RWPE2 (cell line): Measurements from ENCODE around the gene SP8.

Experiments used
- ATAC-seq: fragments of 200-7000 bp; cut with Tn5 transposase; 3 replicates; pipeline ENCODE4 v1.9.1; 2021; ENCODE audit warnings: low read depth
- DNase-seq: peaks from one replicate; pipeline ENCODE4 v3.0.0-alpha.2; 2020; ENCODE audit warnings: low spot score
- H3K27ac ChIP-seq: fragments of 450-650 bp; 2 replicates; pipeline ENCODE4 v1.5.1; 2017; ENCODE audit warnings: mild to moderate bottlenecking; ENCODE audit not compliant: poor library complexity, severe bottlenecking
- H3K27me3 ChIP-seq: fragments of 250-450 bp; sonication (Bioruptor Pico); 2 replicates; pipeline ENCODE4 v1.5.1; 2021; ENCODE audit warnings: mild to moderate bottlenecking, moderate library complexity; ENCODE audit not compliant: insufficient read depth, poor library complexity, severe bottlenecking
- H3K36me3 ChIP-seq: fragments of 250-450 bp; sonication (Bioruptor Pico); 2 replicates; pipeline ENCODE4 v1.5.1; 2020; ENCODE audit warnings: low read depth, mild to moderate bottlenecking, moderate library complexity
- H3K4me1 ChIP-seq: fragments of 250-450 bp; sonication (Bioruptor Pico); 2 replicates; pipeline ENCODE4 v1.5.1; 2021; ENCODE audit warnings: mild to moderate bottlenecking, moderate library complexity; ENCODE audit not compliant: insufficient read depth, poor library complexity, severe bottlenecking
- H3K4me3 ChIP-seq: fragments of 250-450 bp; sonication (Bioruptor Pico); 2 replicates; pipeline ENCODE4 v1.5.1; 2021; ENCODE audit warnings: mild to moderate bottlenecking, moderate library complexity; ENCODE audit not compliant: severe bottlenecking
- H3K9me3 ChIP-seq: fragments of 250-450 bp; sonication (Bioruptor Pico); 2 replicates; pipeline ENCODE4 v1.5.1; 2021; ENCODE audit warnings: mild to moderate bottlenecking, moderate library complexity; ENCODE audit not compliant: severe bottlenecking
- CTCF ChIP-seq: fragments of 450-650 bp; IDR thresholded peaks from one replicate; pipeline ENCODE4 v1.5.1; 2017; ENCODE audit warnings: mild to moderate bottlenecking, moderate library complexity; ENCODE audit not compliant: poor library complexity, severe bottlenecking

SP8 gene

GRCh38 chr7:20786421-20786778 is 286 bp downstream of the SP8 start:
- Histone ChIP-seq H3K27me3 (peaks cover 74% of the 10 kb centered on the region), H3K4me1 (peaks cover 19% of the 10 kb centered on the region), H3K27ac (peak overlapping the region; percentile 72), H3K4me3 (peak overlapping the region; percentile 41), H3K9me3 (no peaks in the 10 kb centered on the region), H3K36me3 (peaks cover 7% of the 10 kb centered on the region; the same call in 1 of the 2 replicates)
- TF ChIP-seq CTCF = no peak
- no peak for DNase-seq
- ATAC-seq = no peak

- no peak for DNase-seq
- no peak for TF ChIP-seq CTCF
- Histone ChIP-seq H3K27me3 (peaks cover 71% of the 10 kb centered on the region), H3K4me3 (peak overlapping the region; percentile 41), H3K36me3 (peaks cover 7% of the 10 kb centered on the region; the same call in 1 of the 2 replicates), H3K4me1 (peaks cover 22% of the 10 kb centered on the region), H3K9me3 (no peaks in the 10 kb centered on the region), H3K27ac (peak overlapping the region; percentile 72)
- ATAC-seq = no peak
Observed at GRCh38 chr7:20786049-20786412, 655 bp downstream of the SP8 start.

GRCh38 chr7:20785157-20786048 is 1.3 kb downstream of the SP8 start:
- DNase-seq (no peak), ATAC-seq (peak; percentile 20; the same call in 2 of the 3 replicates)
- Histone ChIP-seq H3K36me3 (peaks cover 7% of the 10 kb centered on the region; the same call in 1 of the 2 replicates), H3K27me3 (peaks cover 66% of the 10 kb centered on the region), H3K9me3 (no peaks in the 10 kb centered on the region), H3K27ac (peak overlapping the region; percentile 72), H3K4me1 (peaks cover 22% of the 10 kb centered on the region), H3K4me3 (peak overlapping the region; percentile 41)
- peak; percentile 34 for TF ChIP-seq CTCF

GRCh38 chr7:20784388-20785156 is 2.1 kb downstream of the SP8 start:
- Histone ChIP-seq H3K4me3 (peak overlapping the region; percentile 41), H3K27me3 (peaks cover 57% of the 10 kb centered on the region)
- DNase-seq = peak; percentile 83

More at GRCh38 chr7:20784388-20785156, 2.1 kb downstream of the SP8 start:
- ATAC-seq = peak; percentile 62
- H3K27ac ChIP-seq = peak overlapping the region; percentile 72
- H3K36me3 ChIP-seq = peaks cover 7% of the 10 kb centered on the region; the same call in 1 of the 2 replicates
- H3K4me1 ChIP-seq = peaks cover 23% of the 10 kb centered on the region
- no peaks in the 10 kb centered on the region for H3K9me3 ChIP-seq
- peak; percentile 55 for TF ChIP-seq CTCF
